Left lung (tissue), 10 donors: Measurements from ENCODE around the gene WDR49. TPM values are rescaled to one million over a fixed set of nuclear protein-coding genes. Genes with fewer than 3 reads are reported as not detected.

Experiments used
- ATAC-seq: fragments of 200-7000 bp; cut with Tn5 transposase; one replicate; pipeline ENCODE4 v1.9.1; 2020; ENCODE audit warnings: moderate library complexity
- DNase-seq, 4 donors: peaks; one replicate each; pipeline ENCODE4 v3.0.0-alpha.2; 2013 to 2020
- H3K27ac ChIP-seq, 2 donors: fragments of 200-600 bp; sonication (generic) in 1 of 2; one replicate each; pipeline versions ENCODE4 v1.5.0 to v1.8.0; 2020 to 2021
- H3K27me3 ChIP-seq, 2 donors: fragments of 200-600 bp; sonication (generic) in 1 of 2; one replicate each; pipeline versions ENCODE4 v1.5.0 to v1.8.0; 2020 to 2021
- H3K36me3 ChIP-seq, 2 donors: fragments of 200-600 bp; sonication (generic) in 1 of 2; one replicate each; pipeline versions ENCODE4 v1.5.0 to v1.8.0; 2020 to 2021
- H3K4me1 ChIP-seq, 2 donors: fragments of 200-600 bp; one replicate each; pipeline ENCODE4 v1.8.0; 2021
- H3K4me3 ChIP-seq, 2 donors: fragments of 200-600 bp; sonication (generic) in 1 of 2; one replicate each; pipeline versions ENCODE4 v1.5.0 to v1.8.0; 2020 to 2021; ENCODE audit warnings: mild to moderate bottlenecking in 1 of 2
- H3K9me3 ChIP-seq, 2 donors: fragments of 200-600 bp; sonication (generic) in 1 of 2; one replicate each; pipeline versions ENCODE4 v1.5.0 to v1.8.0; 2020 to 2021
- CTCF ChIP-seq, 2 donors: fragments of 200-600 bp; sonication (generic) in 1 of 2; IDR thresholded peaks; one replicate each; pipeline versions ENCODE4 v1.5.0 to v1.8.0; 2021; ENCODE audit warnings: antibody characterized with exemption in 2 of 2
- intact Hi-C, 2 donors: fragments of 100-400 bp; cut with DNase I; formaldehyde crosslinking; loops; one replicate each; pipeline versions ENCODE4 v1.11.2 to v1.14.2; 2022
- polyA plus RNA-seq, 6 donors: library from polyadenylated mRNA; unstranded; fragments of 120-200 nt; gene quantifications; one replicate each; pipeline ENCODE4 v1.2.1, GENCODE V29; 2013; ENCODE audit not compliant: insufficient read length in 6 of 6
- total RNA-seq, 2 donors: library from RNA; stranded (reverse); fragmentation: NEBNext Ultra II Directional; extraction: Animal tissue kit (Norgen Biotek cat#: 25700); gene quantifications; one replicate each; pipeline ENCODE4 v1.2.1, GENCODE V29; 2021
- donor health status: DM: no; HTN: yes; CAD: no.
- donor health status: DM: no; HTN: no; CAD: no.

WDR49 gene
- total and polyA plus RNA-seq, 8 donors = 0.99 to 6.0 (median 2.5) TPM

GRCh38 chr3:167609156-167609555, 44.6 kb downstream of the WDR49 start:
- no peak for TF ChIP-seq CTCF (IDR thresholded peaks at IDR 0.05)
- DNase-seq (no peak), ATAC-seq (no peak)
- intact Hi-C loops = no loop called here
- Histone ChIP-seq H3K4me3 (no peak overlapping the region), H3K4me1 (no peaks in the 10 kb centered on the region), H3K9me3 (no peaks in the 10 kb centered on the region), H3K27ac (no peak overlapping the region), H3K27me3 (no peaks in the 10 kb centered on the region), H3K36me3 (no peaks in the 10 kb centered on the region)

GRCh38 chr3:167606836-167607235, 46.9 kb downstream of the WDR49 start:
- no peak for ATAC-seq
- intact Hi-C loops = no loop called here
- no peaks in the 10 kb centered on the region for H3K36me3 ChIP-seq
- DNase-seq = no peak
- H3K9me3 ChIP-seq = no peaks in the 10 kb centered on the region
- H3K27me3 ChIP-seq = no peaks in the 10 kb centered on the region
- H3K4me1 ChIP-seq = no peaks in the 10 kb centered on the region
- no peak overlapping the region for H3K27ac ChIP-seq
- H3K4me3 ChIP-seq = no peak overlapping the region
- TF ChIP-seq CTCF (IDR thresholded peaks at IDR 0.05) = no peak

GRCh38 chr3:167605871-167606270, 47.9 kb downstream of the WDR49 start:
- DNase-seq = no peak
- no peak for TF ChIP-seq CTCF (IDR thresholded peaks at IDR 0.05)
- Histone ChIP-seq H3K36me3 (no peaks in the 10 kb centered on the region), H3K4me1 (no peaks in the 10 kb centered on the region), H3K27me3 (no peaks in the 10 kb centered on the region), H3K27ac (no peak overlapping the region), H3K9me3 (no peaks in the 10 kb centered on the region), H3K4me3 (no peak overlapping the region)
- intact Hi-C loops = no loop called here
- ATAC-seq = no peak

GRCh38 chr3:167602041-167602440, 51.7 kb downstream of the WDR49 start:
- intact Hi-C loops = no loop called here
- no peak for ATAC-seq
- H3K27ac ChIP-seq = no peak overlapping the region
- DNase-seq = no peak
- TF ChIP-seq CTCF (IDR thresholded peaks at IDR 0.05) = no peak
- H3K36me3 ChIP-seq = no peaks in the 10 kb centered on the region
- H3K4me1 ChIP-seq = no peaks in the 10 kb centered on the region
- H3K4me3 ChIP-seq = no peak overlapping the region
- H3K27me3 ChIP-seq = no peaks in the 10 kb centered on the region
- H3K9me3 ChIP-seq = peaks cover 0 to 5% of the 10 kb centered on the region in 2 donors

- no peak for TF ChIP-seq CTCF (IDR thresholded peaks at IDR 0.05)
- Histone ChIP-seq H3K27ac (no peak overlapping the region), H3K36me3 (no peaks in the 10 kb centered on the region), H3K27me3 (no peaks in the 10 kb centered on the region), H3K4me1 (no peaks in the 10 kb centered on the region), H3K4me3 (no peak overlapping the region), H3K9me3 (no peaks in the 10 kb centered on the region)
- DNase-seq (no peak), ATAC-seq (no peak)
- intact Hi-C loops = no loop called here
Measured at GRCh38 chr3:167587651-167588050, 66.1 kb downstream of the WDR49 start.
